ENCODE results near the gene RTN4. TPM values are rescaled to one million over a fixed set of nuclear protein-coding genes. Genes with fewer than 3 reads are reported as not detected.
"Not testable (repeated sequence)": the region's sequence is repeated elsewhere in the genome, so short reads cannot be mapped to it uniquely, and the experiment has no call there.

RTN4 gene
- total RNA-seq, 1 donor from 2014 or later = 759 TPM

DNA sequence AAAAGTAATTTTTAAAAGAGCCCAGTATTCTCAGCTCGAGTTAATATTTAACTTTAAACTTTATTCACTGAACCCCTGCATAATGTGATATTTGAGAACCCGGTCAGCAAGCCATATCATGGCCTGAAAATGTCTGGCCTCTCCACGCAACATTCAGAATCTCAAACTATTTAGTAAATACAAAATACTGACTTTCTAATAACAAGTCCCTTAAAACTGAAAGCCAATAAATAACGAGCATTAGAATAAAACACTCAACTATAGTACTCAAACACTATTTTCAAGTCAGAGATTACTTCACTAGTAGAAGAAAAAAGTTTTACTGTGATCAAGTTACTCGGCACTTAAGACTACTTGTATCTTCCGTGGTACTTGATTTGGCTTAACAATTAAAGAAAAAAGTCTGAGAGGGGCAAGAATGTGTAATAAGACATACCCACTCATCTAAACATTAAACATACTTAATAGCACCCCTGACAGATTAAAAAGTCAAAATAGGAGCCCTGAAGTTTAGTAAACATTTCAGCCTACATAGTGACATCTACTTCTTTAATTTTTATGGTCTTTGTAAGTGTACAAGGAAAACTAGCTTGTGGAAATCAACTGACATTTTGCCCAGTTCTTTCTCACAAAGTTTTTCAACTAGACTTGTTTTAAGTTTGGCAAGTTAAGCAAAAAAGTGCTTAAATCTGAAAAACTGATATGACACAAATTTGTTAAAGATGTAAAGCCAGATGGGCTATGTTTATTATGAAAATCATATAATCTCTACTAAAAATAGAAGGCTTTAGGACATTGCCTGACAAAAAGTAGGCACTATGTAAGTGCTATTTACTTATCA lies 38.2 kb downstream of the RTN4 start:
- DNase-seq (ENCODE audit: extremely low read depth, low read depth, low spot score) = no peak

DNA sequence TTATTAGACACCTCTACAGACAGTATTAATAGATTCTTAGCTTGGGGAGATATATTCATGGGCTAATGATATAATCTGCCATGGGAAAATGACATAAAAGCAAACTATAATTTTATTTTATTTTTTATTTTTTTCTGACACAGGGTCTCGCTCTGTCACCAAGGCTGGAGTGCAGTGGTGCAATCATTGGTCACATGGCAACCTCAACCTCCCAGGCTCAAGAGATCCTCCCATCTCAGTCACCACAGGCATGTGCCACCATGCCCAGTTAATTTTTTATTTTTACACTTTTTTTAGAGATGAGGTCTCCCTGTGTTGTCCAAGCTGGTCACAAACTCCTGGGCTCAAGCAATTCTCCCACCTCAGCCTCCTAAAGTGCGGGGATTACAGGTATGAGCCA lies 39.3 kb downstream of the RTN4 start:
- no peak for DNase-seq (ENCODE audit: extremely low read depth, low read depth, low spot score)

DNA sequence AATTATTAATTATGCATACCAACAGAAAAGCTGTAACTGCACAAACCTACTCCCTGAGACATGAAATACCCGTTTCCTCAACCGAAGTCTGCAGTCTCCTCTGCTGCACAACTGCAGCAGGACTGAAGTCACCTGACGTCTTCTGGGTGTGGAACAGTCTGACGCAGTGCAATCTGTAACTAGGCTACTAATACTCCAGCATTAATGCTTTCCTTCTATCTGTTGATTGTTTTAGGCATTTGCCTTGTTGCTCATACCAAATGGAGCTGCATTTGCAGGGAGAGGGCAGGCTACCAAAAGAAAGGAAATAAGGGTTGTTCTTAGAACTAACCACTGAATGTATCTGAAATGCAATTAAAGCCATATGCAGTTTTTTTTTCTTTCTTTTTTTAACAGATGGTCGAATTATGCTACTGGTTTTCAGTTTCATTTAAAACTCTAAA lies 40.1 kb downstream of the RTN4 start:
- DNase-seq (ENCODE audit: extremely low read depth, low read depth, low spot score) = no peak

DNA sequence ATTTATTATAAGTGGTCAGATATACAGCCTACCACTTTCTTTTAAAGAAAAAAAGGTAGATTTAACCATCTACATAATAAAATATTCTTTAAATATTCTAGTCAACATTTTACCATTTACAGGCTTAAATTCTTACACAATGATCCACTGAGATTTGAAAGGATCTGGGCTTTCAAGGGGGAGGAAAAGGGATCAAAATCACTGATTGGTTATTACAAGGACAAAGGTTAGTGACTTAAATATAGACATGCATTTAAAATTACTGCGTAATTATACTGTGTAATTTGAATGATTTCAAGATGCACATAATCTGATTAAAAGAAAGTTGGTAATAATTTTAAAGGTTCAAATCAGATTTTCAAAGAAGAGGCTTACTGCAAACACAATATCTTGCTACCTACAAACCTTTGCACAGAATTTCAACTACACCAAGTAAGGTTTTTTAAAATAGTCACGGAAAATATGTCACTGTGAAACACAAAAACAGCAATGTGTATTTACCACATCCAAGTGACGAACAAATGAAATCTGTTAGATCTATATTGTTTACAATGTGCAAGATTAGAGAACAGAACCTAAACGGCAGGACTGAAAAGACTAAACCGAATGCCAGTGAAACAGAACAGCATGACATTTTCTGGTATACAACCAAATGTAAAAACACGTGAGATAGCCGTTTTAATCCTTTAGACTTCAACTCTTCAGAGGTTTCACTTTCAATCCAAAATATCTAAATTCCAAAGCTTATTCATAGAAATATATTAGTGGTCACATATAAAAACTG lies 40.8 kb downstream of the RTN4 start:
- DNase-seq (ENCODE audit: extremely low read depth, low read depth, low spot score) = no peak

DNA sequence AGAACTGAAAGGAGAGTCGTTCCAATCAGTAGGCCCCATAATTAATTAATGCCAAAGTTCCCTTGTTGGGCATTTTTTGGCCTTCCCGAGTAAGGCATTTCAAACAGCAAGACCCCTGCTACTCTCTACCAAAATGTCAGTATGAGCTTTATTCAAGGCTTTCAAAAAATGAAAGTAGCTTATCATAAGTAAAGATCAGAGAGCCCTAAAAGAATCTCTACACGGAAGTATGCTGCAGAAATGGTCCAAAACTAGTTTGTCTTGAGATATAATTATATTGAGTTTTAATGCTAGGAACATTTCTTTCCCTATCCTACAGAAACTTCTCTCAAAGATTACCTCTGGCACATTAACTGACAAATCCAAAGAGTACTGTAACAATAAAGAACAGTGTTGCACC lies 43.9 kb downstream of the RTN4 start:
- no peak for DNase-seq (ENCODE audit: extremely low read depth, low read depth, low spot score)

DNA sequence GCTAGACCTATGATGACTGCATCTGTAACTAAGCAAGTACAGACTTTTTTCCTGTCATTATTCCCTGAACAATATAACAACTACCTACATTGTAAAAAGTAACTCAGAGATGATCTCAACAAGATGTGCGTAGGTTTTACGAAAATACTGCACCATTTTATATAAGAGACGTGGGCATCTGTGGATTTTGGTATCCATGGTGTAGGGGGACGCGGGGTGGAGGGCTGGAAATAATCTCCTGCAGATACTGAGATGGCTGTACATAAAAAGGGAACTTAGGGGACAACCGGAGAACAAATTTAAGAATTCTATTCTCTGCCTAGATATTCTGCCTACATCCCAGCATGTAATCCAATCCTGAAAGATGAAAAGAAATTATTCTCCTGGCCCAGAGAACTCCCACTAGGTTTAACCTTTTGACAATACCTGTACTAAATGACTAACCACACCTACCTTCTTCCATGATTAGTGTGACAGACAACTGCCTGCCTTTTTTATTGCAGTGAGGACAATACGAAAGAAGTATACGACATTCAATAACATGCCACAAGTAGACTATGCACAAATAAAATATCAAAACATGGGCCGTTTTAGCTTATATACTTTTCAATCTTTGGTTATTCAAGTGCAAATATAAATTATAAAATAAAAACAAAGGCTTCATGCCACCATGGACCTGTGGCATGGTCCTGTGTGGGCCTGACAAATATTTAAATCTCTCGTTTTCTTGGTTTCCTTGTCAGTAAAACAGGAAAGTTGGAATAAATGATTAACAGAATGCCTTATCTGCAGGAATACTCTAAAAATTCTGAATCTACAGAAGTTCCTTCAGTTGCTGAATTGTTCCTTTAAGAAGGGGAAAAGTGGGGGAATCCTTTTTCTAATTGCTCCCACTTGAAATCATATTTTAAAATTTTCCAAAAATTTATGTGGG lies 46.3 kb downstream of the RTN4 start:
- DNase-seq (ENCODE audit: extremely low read depth, low read depth, low spot score) = no peak

DNA sequence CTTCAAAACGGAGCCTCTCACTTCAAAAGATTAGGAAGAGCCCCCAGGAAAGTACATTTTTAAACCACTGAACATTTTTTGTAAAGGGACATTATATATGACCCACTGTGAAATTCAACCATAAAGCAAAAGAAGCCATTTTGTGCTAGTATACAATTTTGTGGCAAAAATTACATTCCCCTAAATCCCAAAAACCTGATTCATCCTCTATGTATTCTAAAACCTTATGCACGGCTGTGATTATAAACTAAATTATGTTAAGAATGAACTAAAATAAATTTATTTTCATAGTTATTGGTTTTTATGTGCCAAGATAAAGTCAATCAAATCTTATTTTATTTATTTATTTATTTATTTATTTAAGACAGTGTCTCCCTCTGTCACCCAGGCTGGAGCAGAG lies 48.5 kb downstream of the RTN4 start:
- no peak for DNase-seq (ENCODE audit: extremely low read depth, low read depth, low spot score)

DNA sequence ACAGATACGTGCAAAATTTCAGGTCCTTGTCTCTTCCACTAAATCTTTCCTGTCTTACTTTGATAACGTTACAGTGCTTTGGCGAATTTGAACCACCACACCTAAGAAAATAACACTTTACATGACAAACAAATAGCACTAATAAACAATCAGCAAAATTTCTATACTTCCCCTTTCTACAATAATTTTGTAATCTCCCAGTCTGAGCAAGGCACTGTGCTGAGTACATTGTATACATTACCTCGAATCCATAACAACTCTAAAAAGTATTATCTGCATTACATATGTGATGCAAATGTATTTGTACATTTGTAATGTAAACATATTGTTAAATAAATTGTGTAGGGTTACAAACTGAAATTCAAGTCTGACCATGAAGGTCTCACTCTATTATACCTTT lies 49.9 kb downstream of the RTN4 start:
- DNase-seq (ENCODE audit: extremely low read depth, low read depth, low spot score) = no peak

DNA sequence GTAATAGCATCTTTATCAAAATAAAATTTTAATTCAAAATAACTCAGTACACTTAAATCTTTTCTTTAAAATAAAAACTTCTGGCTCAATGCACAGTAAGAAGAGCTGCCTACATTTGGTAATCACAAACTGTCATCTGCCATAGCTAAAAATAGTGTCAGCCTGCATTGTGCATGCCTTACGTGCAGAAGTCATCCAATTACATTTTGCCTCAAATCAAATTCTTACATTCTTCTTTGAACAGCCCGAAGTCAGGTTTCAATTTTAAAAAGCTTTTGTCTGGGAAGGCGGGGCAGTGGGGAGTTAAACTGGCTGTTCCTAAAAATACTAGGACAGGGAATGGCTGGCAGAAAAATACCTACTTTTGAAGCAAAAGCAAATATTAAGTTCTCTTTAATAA lies 51.1 kb downstream of the RTN4 start:
- no peak for DNase-seq (ENCODE audit: extremely low read depth, low read depth, low spot score)

DNA sequence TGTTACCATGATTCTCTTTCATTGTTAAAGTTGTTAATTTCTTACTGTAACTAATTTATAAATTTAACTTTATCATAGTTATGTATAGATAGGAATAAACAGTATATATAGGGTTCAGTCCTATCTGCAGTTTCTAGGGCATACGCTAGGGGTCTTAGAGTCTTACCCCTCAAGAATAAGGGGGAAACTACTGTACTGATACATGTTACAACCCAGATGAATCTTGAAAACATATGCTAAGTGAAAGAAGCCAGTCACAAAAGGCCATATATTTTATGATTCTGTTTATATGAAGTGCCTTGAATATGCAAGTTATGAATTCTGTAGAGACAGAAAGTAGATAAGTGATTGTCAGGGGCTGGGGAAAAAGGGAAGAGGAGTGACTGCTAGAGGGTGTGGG lies 52.4 kb downstream of the RTN4 start:
- no peak for DNase-seq (ENCODE audit: extremely low read depth, low read depth, low spot score)

DNA sequence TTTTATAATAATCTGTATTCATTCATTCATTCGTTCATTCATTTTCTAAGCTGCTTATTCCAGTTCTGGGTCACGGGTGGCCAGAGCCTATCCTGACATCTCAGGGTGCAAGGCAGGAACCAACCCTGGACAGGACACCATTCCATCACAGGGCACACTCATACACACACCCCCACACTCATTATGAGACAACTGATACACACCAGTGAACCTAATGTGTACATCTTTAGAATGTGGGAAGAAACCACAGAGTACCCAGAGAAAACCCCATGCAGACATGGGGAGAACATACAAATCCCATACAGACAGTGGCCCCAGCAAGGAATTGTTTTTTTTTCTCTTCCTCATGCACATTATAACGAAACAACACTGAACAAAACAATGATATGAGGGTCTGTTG lies 54.7 kb downstream of the RTN4 start:
- no peak for DNase-seq (ENCODE audit: extremely low read depth, low read depth, low spot score)

DNA sequence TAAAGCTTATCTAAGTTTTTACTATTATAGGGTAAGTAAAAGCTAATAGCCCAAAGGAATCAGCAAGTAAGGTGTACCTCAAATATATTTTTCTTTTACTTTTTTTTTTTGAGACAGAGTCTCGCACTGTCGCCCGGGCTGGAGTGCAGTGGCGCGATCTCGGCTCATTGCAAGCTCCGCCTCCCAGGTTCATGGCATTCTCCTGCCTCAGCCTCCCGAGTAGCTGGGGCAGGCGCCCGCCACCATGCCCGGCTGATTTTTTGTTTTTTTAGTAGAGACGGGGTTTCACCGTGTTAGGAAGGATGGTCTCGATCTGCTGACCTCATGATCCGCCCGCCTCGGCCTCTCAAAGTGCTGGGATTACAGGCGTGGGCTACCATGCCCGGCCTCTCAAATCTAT lies 59.6 kb downstream of the RTN4 start:
- DNase-seq (ENCODE audit: extremely low read depth, low read depth, low spot score) = not testable (repeated sequence)

DNA sequence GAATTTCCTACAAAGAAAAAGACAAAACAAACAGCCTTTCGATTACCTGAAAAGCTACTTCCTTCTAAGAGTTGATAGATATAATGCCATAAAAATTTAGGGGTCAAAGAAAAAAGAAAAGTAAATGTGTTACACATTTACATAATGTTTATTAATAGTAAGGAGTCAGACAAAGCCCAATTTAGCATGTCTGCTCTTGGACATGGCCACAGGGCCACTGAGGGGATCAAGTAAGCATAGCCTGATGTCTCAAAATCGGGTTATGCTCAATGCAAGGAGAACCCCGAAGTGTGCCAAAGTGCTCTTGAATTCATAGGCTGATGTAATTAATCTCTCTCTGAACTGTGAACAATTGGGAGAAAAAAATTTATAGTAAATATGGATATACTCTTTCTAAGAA lies 61.6 kb downstream of the RTN4 start:
- no peak for DNase-seq (ENCODE audit: extremely low read depth, low read depth, low spot score)

DNA sequence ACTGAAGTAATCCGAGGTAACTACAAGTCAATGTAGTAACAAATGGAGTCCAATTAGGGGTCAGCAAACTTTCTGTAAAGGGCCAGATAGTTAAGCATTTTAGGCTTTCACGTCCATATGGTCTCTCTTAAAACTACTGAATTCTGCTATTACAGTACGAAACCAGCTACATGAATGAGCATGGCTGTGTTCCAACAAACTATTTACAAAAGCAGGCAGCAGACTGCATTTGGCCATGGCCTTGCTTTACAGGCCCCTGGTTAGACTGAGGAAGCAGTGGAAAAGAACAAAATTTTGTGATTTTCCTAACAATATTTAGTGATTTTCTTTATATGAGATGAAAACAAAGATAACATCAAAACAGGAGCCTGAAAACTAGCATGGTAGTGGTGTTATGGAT lies 64.0 kb downstream of the RTN4 start:
- no peak for DNase-seq (ENCODE audit: extremely low read depth, low read depth, low spot score)

DNA sequence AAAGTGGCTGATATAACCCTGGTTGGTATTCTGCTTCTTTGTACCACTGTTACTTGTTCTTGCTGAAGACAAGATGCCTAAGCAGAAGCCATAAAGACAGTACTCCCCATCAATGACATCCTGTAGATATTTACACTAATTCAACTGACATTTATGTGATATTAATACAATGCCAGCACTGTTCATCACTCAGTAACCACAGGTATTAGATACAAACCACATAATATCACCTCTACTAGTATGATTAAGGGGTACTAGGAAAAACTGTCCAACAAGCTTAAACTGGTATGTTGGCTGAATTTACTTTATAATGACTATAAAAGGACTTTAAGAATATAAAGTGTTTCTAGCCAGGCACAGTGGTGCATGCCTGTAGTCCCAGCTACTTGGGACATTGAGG lies 65.8 kb downstream of the RTN4 start:
- no peak for DNase-seq (ENCODE audit: extremely low read depth, low read depth, low spot score)

DNA sequence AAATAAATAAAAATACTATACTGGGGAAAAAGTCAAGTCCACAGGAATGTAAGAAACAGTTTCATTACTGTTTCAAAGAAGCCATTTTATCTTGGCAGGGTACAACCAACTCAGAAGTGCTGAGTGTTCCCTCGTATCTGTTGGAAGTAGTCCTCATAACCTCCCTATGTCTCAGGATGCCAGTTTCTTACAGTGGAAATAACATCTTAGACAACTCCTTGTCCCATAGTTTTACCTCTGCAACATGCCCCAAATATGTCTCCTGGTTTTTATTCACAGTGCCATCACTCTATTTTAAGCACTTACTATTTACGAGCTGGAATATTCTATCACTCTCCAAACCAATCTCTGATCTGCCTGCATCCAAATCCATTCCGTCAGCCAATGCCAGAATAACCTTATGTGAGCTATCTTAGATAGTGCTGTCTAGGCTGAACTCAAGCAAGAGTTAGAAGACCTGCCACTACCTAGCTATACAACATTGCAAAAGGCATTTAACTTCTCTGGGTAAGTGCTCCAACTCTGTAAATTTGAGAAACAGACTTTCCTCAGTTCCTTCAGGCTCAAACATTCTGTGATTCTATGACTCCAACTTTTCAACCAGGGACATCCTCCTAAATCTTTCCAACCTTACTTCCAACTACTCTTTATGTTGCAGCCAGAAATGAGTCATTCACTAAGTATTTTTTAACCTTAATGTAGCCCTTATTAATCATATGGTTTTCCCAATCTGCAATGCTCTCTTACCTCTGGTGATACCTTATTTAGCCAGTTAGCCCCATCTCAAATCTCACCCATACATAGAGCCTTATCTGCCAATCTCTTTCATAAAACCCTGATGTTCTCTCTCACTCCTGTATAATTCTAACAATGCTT lies 66.7 kb downstream of the RTN4 start:
- DNase-seq (ENCODE audit: extremely low read depth, low read depth, low spot score) = no peak

DNA sequence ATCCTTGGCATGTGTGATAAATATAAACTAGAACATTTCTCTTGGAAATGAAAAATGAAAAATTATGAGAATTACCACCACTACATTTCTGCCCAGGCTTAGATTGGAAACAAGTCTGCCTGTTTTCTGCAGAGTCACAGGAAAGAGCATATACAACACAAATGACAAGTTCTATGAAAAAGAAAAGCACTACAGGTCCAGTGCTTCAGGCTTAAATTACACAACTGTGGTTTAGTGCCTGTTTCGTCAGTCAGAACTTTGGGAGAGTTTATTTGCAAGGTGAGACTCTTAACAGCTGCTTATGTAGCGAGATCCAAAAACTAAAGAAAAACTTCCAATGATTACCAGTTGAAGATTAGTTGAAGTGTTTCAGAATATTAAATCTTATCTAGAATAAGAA lies 68.9 kb downstream of the RTN4 start:
- DNase-seq (ENCODE audit: extremely low read depth, low read depth, low spot score) = no peak

DNA sequence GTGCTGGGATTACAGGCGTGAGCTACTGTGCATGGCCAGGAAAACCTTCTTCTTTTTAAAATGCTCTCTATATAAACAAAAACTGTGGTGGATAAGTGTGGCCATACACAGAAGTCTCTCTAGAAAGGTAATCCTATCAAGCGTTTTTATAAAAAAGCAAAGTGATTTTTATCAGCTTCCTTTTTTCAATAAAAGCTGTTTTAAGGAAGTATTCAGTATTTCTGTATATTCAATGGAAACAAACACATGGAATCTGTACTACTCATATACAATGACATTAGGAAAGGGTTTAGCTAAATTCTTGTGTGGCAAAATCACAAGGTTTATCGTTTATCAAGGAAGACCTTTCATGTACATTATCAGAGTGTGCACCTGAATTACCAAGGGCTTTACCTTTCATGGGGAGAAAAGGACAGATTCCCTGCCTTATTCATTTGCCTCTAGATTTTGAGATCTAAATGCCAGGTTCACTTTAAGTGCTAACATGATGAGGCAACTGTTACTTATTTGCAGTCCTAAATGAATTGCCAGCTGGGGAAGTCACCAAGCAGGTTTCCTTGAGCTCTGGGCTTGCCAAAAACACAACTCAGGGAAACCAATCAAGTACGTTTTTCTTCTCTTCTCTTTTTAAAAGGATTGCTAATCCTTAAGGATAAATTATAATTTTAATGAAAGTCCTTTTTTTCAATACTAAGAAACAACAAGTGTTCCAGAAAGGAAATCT lies 70.8 kb downstream of the RTN4 start:
- DNase-seq (ENCODE audit: extremely low read depth, low read depth, low spot score) = no peak

DNA sequence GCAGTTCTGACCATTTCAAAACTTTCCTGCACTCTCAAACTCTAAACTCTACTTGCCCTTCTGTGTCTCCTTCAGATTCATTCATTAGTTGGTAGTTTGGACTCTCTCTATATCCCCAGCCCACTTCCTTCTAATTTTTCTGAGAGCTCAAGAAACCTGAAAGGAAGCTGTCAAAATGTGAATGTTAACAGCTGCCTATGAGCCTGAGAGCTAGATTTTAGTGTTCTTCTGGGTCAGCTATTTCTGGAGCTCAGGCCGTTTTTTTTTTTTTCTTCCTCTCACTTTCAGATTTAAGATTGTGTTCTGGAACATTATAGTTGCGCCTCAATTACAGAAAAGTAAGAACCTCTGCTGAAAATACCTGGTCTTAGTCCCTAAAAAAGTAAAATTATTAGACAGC lies 73.1 kb downstream of the RTN4 start:
- DNase-seq (ENCODE audit: extremely low read depth, low read depth, low spot score) = no peak

Measured in glomerular endothelial cell (primary cell).